ENCODE results near the gene KLHL26. TPM values are rescaled to one million over a fixed set of nuclear protein-coding genes. Genes with fewer than 3 reads are reported as not detected.
"Not testable (repeated sequence)": the region's sequence is repeated elsewhere in the genome, so short reads cannot be mapped to it uniquely, and the experiment has no call there.

Gene KLHL26
- total RNA-seq, 2 donors from 2014 or later = 11.6 to 18.3 TPM

DNA sequence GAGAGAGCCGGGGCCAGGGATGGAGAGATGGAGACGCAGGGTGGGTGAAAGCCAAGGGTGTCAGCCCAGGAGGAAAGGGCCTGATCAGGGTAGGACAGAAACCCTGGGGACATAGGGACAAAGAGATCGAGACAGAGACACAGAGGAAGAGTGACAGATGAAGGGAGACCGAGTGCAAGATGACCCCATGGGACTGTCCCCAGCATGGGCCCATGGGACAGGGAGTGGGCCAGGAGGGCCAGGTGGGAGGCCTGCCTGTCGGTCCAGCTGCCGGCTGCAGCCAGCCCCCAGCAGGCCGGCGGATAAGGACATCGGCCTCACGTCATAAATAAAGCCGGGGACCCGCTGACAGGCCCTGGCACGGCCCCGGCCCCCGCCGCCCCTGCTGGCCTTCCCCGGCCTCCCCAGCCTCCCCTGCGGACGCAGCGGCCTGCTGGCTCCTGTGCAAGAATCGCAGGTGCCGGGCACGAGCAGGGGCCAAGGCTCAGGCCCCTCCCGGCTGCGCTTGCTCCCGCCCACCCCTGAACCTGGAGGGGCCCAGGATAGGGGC, 41.9 kb upstream of the KLHL26 start:
- Mint-ChIP-seq H3K9me3 (no peaks in the 10 kb centered on the region), H3K27me3 (peaks cover 0 to 4% of the 10 kb centered on the region in 2 donors), H3K4me3 (peak overlapping the region; percentile 79), H3K36me3 (no peaks in the 10 kb centered on the region), H3K27ac (peak overlapping the region in 1 of 2 donors; percentile 86), H3K4me1 (ENCODE audit: low read depth in 2 of 2) (peaks cover 19 to 22% of the 10 kb centered on the region in 2 donors)
- no peak for DNase-seq (ENCODE audit: low spot score)
- ATAC-seq = no peak

GRCh38 chr19:18595475-18595874, 41.4 kb upstream of the KLHL26 start:
- Mint-ChIP-seq H3K4me3 (peak overlapping the region; percentile 48), H3K27me3 (peaks cover 0 to 4% of the 10 kb centered on the region in 2 donors), H3K36me3 (no peaks in the 10 kb centered on the region), H3K4me1 (ENCODE audit: low read depth in 2 of 2) (peaks cover 13 to 19% of the 10 kb centered on the region in 2 donors), H3K9me3 (no peaks in the 10 kb centered on the region), H3K27ac (no peak overlapping the region)
- no peak for DNase-seq (ENCODE audit: low spot score)
- no peak for ATAC-seq

DNA sequence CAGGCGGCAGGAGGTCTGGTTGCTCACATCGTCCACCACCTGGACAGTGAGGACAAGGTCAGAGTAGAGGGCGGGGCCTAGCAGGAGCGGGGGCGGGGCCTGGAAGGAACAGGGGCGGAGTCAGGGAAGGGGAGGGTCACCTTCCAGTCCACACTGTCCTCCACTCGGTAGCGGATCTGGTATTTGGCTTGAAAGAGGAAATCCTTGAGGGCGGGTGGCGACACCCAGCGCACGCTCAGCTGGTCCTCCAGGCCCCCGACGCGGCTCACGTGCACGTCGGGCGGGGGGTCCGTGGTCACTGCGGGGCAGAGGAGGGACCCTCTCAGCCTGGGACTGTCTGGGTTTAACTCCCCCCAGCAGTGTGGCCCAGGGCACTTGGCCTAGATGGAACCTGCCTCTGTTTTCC, 40.1 kb upstream of the KLHL26 start:
- peaks cover 0 to 5% of the 10 kb centered on the region in 2 donors for H3K27me3 Mint-ChIP-seq
- DNase-seq (ENCODE audit: low spot score) (no peak), ATAC-seq (peak; percentile 34 to 71)
- peaks cover 10 to 17% of the 10 kb centered on the region in 2 donors for H3K4me1 Mint-ChIP-seq (ENCODE audit: low read depth in 2 of 2)
- H3K9me3 Mint-ChIP-seq = no peaks in the 10 kb centered on the region
- H3K4me3 Mint-ChIP-seq = no peak overlapping the region
- peak overlapping the region in 1 of 2 donors; percentile 70 for H3K27ac Mint-ChIP-seq
- no peaks in the 10 kb centered on the region for H3K36me3 Mint-ChIP-seq

DNA sequence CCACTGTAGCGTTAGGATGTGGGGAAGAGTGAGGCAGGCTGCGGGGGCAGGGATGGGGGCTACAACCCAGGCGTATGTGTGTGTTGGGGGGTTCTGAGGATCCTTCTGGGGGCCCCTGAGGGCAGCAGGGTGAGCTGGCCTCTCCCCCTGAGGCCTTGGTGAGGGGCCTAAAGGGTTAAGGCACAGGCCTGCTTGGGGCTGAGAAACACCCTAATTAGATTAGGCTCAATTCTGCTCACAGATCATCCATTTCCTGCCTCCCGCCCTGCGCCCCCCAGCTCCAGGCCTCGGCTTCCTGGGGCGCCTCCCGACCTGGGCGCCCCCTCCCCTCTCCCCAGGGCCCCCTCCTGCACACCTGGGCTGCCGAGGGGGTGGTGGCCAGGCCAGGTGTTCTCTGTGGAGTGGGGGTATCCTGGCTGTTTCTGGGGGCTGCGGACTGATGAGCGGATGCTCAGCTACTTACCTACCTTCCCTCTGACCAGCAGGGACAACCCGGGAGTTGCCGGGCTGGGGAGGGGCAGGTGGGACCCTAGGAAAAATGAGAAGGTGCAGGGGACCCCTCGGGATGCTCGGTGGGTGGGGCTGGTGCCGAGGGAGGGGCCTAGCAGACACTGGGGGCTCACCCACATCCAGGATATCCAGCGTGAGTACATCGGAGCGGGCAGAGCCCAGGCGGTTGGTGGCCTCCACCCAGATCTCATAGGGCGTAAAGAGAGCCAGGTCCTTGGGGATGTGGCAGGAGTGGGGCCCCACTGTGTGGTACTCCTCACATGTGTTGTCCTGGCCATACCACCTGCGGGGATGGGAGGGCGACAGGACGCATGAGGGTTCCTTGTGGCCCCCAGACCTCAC, 38.8 kb upstream of the KLHL26 start:
- DNase-seq (ENCODE audit: low spot score) = no peak
- no peaks in the 10 kb centered on the region for H3K36me3 Mint-ChIP-seq
- H3K27me3 Mint-ChIP-seq = peaks cover 4 to 11% of the 10 kb centered on the region in 2 donors
- ATAC-seq = no peak
- no peak overlapping the region for H3K4me3 Mint-ChIP-seq
- H3K4me1 Mint-ChIP-seq (ENCODE audit: low read depth in 2 of 2) = peaks cover 10 to 17% of the 10 kb centered on the region in 2 donors
- H3K27ac Mint-ChIP-seq = no peak overlapping the region
- no peaks in the 10 kb centered on the region for H3K9me3 Mint-ChIP-seq

- no peak overlapping the region for H3K4me3 Mint-ChIP-seq
- ATAC-seq (no peak), DNase-seq (ENCODE audit: low spot score) (no peak)
- no peaks in the 10 kb centered on the region for H3K36me3 Mint-ChIP-seq
- H3K27me3 Mint-ChIP-seq = peaks cover 9 to 15% of the 10 kb centered on the region in 2 donors
- H3K4me1 Mint-ChIP-seq (ENCODE audit: low read depth in 2 of 2) = peaks cover 5 to 16% of the 10 kb centered on the region in 2 donors
- no peaks in the 10 kb centered on the region for H3K9me3 Mint-ChIP-seq
- H3K27ac Mint-ChIP-seq = no peak overlapping the region
These were observed 37.3 kb upstream of the KLHL26 start for GRCh38 chr19:18599485-18599884.

DNA sequence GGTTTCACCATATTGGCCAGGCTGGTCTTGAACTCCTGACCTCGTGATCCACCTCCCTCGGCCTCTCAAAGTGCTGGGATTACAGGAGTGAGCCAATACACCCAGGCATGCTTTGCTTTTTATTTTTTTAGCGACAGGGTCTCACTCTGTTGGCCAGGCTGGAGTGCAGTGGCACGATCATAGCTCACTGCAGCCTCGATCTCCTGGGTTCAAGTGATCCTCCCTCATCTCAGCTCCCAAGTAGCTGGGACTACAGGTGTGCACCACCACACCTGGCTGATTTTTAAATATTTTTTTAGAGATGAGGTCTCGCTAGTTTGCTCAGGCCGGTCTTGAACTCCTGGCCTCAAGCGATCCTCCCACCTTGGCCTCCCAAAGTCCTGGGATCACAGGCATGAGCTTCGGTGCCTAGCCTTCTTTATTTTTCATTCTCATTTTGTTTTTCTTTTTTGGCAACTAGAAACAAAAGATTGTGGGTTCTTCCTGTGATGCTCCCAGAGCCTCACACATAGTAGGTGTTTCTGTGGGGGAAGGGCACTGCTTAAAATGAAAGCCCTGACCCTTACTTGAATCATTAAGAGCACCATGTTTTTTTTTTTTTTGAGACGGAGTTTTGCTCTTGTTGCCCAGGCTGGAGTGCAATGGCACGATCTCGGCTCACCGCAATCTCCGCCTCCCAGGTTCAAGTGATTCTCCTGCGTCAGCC, 36.0 kb upstream of the KLHL26 start:
- H3K4me3 Mint-ChIP-seq; H3K36me3 Mint-ChIP-seq; ATAC-seq; H3K27ac Mint-ChIP-seq; H3K9me3 Mint-ChIP-seq; DNase-seq (ENCODE audit: low spot score): not testable (repeated sequence)
- H3K27me3 Mint-ChIP-seq = peaks cover 18 to 21% of the 10 kb centered on the region in 2 donors
- peaks cover 0 to 11% of the 10 kb centered on the region in 2 donors for H3K4me1 Mint-ChIP-seq (ENCODE audit: low read depth in 2 of 2)

GRCh38 chr19:18601875-18602274, 35.0 kb upstream of the KLHL26 start:
- H3K27me3 Mint-ChIP-seq = peaks cover 14 to 21% of the 10 kb centered on the region in 2 donors
- H3K27ac Mint-ChIP-seq = no peak overlapping the region
- no peak for DNase-seq (ENCODE audit: low spot score)
- no peaks in the 10 kb centered on the region for H3K9me3 Mint-ChIP-seq
- no peaks in the 10 kb centered on the region for H3K36me3 Mint-ChIP-seq
- ATAC-seq = no peak
- peaks cover 0 to 6% of the 10 kb centered on the region in 2 donors for H3K4me1 Mint-ChIP-seq (ENCODE audit: low read depth in 2 of 2)
- H3K4me3 Mint-ChIP-seq = no peak overlapping the region

- no peaks in the 10 kb centered on the region for H3K9me3 Mint-ChIP-seq
- DNase-seq (ENCODE audit: low spot score) (no peak), ATAC-seq (peak in 1 of 2 donors; percentile 37)
- no peaks in the 10 kb centered on the region for H3K36me3 Mint-ChIP-seq
- no peak overlapping the region for H3K4me3 Mint-ChIP-seq
- no peak overlapping the region for H3K27ac Mint-ChIP-seq
- peaks cover 20 to 28% of the 10 kb centered on the region in 2 donors for H3K27me3 Mint-ChIP-seq
- peaks cover 0 to 8% of the 10 kb centered on the region in 2 donors for H3K4me1 Mint-ChIP-seq (ENCODE audit: low read depth in 2 of 2)
These were observed 33.4 kb upstream of the KLHL26 start for GRCh38 chr19:18603255-18603957.

DNA sequence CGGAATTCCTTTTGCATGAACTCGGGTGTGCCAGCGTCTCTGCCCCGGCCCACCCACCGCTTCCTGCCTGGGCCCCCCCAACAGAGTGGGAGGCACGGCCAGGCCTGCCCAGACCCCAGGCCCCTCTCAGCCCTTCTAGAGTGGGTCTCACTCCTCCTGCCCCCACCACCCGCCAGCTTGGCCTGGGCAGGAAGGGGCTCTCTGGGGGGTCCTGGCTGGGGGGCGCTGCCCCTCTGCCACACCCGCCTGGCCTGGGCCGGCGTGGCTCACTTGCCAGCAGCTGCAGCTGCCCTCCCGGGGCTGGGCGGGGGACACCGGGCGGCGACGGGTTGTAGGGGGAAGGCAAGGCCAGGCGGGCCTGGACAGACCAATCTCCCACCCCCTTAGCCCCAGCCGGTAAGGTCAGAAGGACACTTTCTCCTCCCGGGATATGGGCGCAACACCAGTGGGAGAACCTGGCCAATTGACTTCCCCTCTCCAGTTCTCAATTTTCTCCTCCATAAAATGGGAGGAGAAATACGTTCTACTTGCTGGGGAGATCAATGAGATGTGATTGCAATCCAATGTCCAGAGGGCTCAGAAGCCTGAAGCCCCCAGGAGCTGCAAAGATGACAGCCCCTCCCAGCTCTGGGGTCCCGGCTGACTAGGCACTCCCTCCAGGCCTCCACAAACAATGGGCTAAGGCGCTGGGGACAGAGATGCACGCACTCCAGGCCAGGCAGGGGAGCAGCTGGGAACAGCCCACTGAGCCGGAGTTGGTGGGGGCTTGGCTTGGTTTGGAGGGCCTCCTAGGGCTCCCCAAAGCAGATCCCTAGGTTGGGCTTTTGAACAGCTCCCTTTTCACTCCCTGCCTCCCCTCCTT, 32.6 kb upstream of the KLHL26 start:
- Mint-ChIP-seq H3K4me3 (no peak overlapping the region), H3K27me3 (peaks cover 27 to 36% of the 10 kb centered on the region in 2 donors), H3K27ac (no peak overlapping the region), H3K36me3 (no peaks in the 10 kb centered on the region), H3K4me1 (ENCODE audit: low read depth in 2 of 2) (peaks cover 0 to 8% of the 10 kb centered on the region in 2 donors), H3K9me3 (no peaks in the 10 kb centered on the region)
- DNase-seq (ENCODE audit: low spot score) (no peak), ATAC-seq (peak in 1 of 2 donors; percentile 26)

DNA sequence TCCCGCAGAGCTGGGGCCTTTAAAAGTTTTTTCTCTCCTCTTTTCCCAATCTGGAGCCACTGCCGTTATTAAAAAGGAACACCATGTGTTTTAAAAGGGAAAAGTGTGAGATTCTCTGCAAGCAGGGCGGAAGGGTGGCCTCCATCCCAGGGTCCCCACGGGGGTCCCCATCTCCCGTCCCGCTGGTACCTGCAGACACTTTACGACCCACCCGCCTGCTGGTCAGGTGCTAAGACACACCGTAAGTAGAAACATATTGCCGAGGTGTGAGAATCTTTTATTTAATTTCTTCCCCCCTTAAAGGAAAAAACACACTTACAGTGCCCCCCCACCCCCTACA, 32.0 kb upstream of the KLHL26 start:
- Mint-ChIP-seq H3K9me3 (no peaks in the 10 kb centered on the region), H3K36me3 (no peaks in the 10 kb centered on the region), H3K4me1 (ENCODE audit: low read depth in 2 of 2) (peaks cover 0 to 8% of the 10 kb centered on the region in 2 donors), H3K4me3 (no peak overlapping the region), H3K27ac (no peak overlapping the region), H3K27me3 (peaks cover 32 to 41% of the 10 kb centered on the region in 2 donors)
- ATAC-seq (no peak), DNase-seq (ENCODE audit: low spot score) (no peak)

GRCh38 chr19:18605196-18605545, 31.7 kb upstream of the KLHL26 start:
- Mint-ChIP-seq H3K36me3 (no peaks in the 10 kb centered on the region), H3K9me3 (no peaks in the 10 kb centered on the region), H3K4me1 (ENCODE audit: low read depth in 2 of 2) (peaks cover 0 to 8% of the 10 kb centered on the region in 2 donors), H3K27me3 (peaks cover 32 to 41% of the 10 kb centered on the region in 2 donors), H3K27ac (no peak overlapping the region), H3K4me3 (no peak overlapping the region)
- ATAC-seq = no peak
- DNase-seq (ENCODE audit: low spot score) = no peak

DNA sequence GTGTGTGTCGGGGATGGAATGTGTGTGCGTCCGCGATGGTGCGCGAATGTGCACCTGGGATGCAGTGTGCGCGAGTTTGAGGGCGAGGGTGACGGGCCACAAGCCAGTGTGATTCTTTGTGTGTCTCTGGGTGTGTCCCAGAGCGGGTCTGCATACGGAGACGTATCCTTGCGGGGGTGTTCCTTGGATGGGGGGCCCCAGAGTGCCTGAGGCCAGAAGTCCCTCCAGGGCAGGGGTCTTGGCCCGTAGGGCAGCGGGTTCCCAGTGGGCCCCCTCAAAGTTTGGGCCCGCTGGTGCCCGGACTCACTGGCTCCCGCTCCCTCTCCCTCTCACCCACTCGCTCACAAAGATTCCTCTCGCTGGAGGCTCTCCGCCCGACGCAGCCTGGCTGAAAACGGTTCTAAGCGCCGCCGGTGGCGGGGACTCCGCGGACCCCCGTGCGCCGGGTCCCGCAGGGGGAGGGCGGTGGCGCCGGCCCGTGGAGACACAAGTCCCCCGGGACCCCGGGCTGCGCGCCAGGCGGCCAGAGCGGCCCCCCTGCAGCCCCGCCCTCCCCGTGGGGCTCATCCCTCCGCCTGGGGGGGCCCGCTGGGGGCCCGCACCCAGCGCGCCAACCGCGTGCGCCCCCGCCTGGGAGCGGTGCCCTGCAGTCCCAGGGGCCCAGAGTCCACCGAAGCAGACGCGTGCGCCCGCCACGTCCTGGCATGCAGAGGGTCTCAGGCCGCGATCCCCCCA, 31.1 kb upstream of the KLHL26 start:
- Mint-ChIP-seq H3K36me3 (no peaks in the 10 kb centered on the region), H3K27me3 (peaks cover 32 to 42% of the 10 kb centered on the region in 2 donors), H3K27ac (no peak overlapping the region), H3K9me3 (no peaks in the 10 kb centered on the region), H3K4me3 (no peak overlapping the region), H3K4me1 (ENCODE audit: low read depth in 2 of 2) (peaks cover 0 to 8% of the 10 kb centered on the region in 2 donors)
- no peak for ATAC-seq
- no peak for DNase-seq (ENCODE audit: low spot score)
